Measurements from ENCODE around the gene RASSF7.

- TF ChIP-seq, protein P1, sequence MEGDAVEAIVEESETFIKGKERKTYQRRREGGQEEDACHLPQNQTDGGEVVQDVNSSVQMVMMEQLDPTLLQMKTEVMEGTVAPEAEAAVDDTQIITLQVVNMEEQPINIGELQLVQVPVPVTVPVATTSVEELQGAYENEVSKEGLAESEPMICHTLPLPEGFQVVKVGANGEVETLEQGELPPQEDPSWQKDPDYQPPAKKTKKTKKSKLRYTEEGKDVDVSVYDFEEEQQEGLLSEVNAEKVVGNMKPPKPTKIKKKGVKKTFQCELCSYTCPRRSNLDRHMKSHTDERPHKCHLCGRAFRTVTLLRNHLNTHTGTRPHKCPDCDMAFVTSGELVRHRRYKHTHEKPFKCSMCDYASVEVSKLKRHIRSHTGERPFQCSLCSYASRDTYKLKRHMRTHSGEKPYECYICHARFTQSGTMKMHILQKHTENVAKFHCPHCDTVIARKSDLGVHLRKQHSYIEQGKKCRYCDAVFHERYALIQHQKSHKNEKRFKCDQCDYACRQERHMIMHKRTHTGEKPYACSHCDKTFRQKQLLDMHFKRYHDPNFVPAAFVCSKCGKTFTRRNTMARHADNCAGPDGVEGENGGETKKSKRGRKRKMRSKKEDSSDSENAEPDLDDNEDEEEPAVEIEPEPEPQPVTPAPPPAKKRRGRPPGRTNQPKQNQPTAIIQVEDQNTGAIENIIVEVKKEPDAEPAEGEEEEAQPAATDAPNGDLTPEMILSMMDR (IDR thresholded peaks at IDR 0.05) = no peak
- TF ChIP-seq EZH2 (IDR thresholded peaks at IDR 0.05) (no peak), EZH2phosphoT487 (IDR thresholded peaks at IDR 0.05) (no peak)
Measured at GRCh38 chr11:575996-576768, 15.4 kb downstream of the RASSF7 start, which contains the start of gene PHRF1.
